SK-N-SH treated with all-trans-retinoic acid at 6 μM for 48 hours (cell line): ENCODE measurements around the gene IGSF6.

Experiments used
- ATAC-seq: fragments of 200-7000 bp; cut with Tn5 transposase; 3 replicates; pipeline ENCODE4 v1.9.1; 2020; ENCODE audit warnings: mild to moderate bottlenecking, moderate library complexity
- ARNTL ChIP-seq: fragments of 450-650 bp; formaldehyde crosslinking; IDR thresholded peaks from 2 replicates; pipeline ENCODE4 v1.5.0; 2020; ENCODE audit warnings: low read depth, mild to moderate bottlenecking, moderate library complexity, borderline replicate concordance
- BACH2 ChIP-seq: fragments of 250-450 bp; sonication (Bioruptor Pico); IDR thresholded peaks from 2 replicates; pipeline ENCODE4 v1.9.0; 2021; ENCODE audit warnings: mild to moderate bottlenecking, borderline replicate concordance
- CSDC2 ChIP-seq: fragments of 250-450 bp; sonication (Bioruptor Pico); IDR thresholded peaks from 2 replicates; pipeline ENCODE4 v1.5.0; 2020; ENCODE audit warnings: mild to moderate bottlenecking, moderate library complexity
- GLIS3 ChIP-seq: fragments of 250-450 bp; sonication (Bioruptor Pico); IDR thresholded peaks from 2 replicates; pipeline ENCODE4 v1.5.0; 2020; ENCODE audit warnings: mild to moderate bottlenecking, moderate library complexity
- ISL1 ChIP-seq: fragments of 250-450 bp; sonication (Bioruptor Pico); IDR thresholded peaks from 2 replicates; pipeline ENCODE4 v2.1.2; 2022; ENCODE audit warnings: mild to moderate bottlenecking, moderate library complexity
- OSR1 ChIP-seq: fragments of 250-450 bp; sonication (Bioruptor Pico); IDR thresholded peaks from 2 replicates; pipeline ENCODE4 v1.8.0; 2022; ENCODE audit warnings: moderate library complexity, mild to moderate bottlenecking, inconsistent platforms
- PPARA ChIP-seq: fragments of 250-450 bp; sonication (Bioruptor Pico); IDR thresholded peaks from 2 replicates; pipeline ENCODE4 v1.5.0; 2020; ENCODE audit warnings: mild to moderate bottlenecking, borderline replicate concordance
- RARB ChIP-seq: fragments of 250-450 bp; sonication (Bioruptor Pico); IDR thresholded peaks from 2 replicates; pipeline ENCODE4 v1.8.0; 2021; ENCODE audit warnings: mild to moderate bottlenecking, moderate library complexity
- SNAI2 ChIP-seq: fragments of 250-450 bp; sonication (Bioruptor Pico); IDR thresholded peaks from 2 replicates; pipeline ENCODE4 v1.5.0; 2020; ENCODE audit warnings: mild to moderate bottlenecking, moderate library complexity
- ZFP3 ChIP-seq: fragments of 250-450 bp; sonication (Bioruptor Pico); IDR thresholded peaks from 2 replicates; pipeline ENCODE4 v1.5.0; 2020; ENCODE audit warnings: mild to moderate bottlenecking, moderate library complexity
- ZFP30 ChIP-seq: fragments of 450-650 bp; formaldehyde crosslinking; IDR thresholded peaks from 2 replicates; pipeline ENCODE4 v1.5.0; 2022; ENCODE audit warnings: mild to moderate bottlenecking, moderate library complexity
- ZNF565 ChIP-seq: fragments of 450-650 bp; formaldehyde crosslinking; conservative IDR thresholded peaks from 2 replicates; pipeline ENCODE4 v1.5.0; 2020; ENCODE audit warnings: low read depth, mild to moderate bottlenecking, moderate library complexity
- ZNF70 ChIP-seq: fragments of 450-650 bp; formaldehyde crosslinking; IDR thresholded peaks from 2 replicates; pipeline ENCODE4 v1.5.0; 2020; ENCODE audit warnings: mild to moderate bottlenecking, moderate library complexity
- ZNF8 ChIP-seq: fragments of 450-650 bp; formaldehyde crosslinking; IDR thresholded peaks from 2 replicates; pipeline ENCODE4 v1.5.0; 2020; ENCODE audit warnings: mild to moderate bottlenecking, moderate library complexity
- TF ChIP-seq, protein P1 (sequence below): fragments of 250-450 bp; sonication (Bioruptor Pico); IDR thresholded peaks from 2 replicates; pipeline ENCODE4 v1.8.0; 2020; ENCODE audit warnings: mild to moderate bottlenecking, moderate library complexity, borderline replicate concordance
- TF ChIP-seq, protein P2 (sequence below): fragments of 250-450 bp; sonication (Bioruptor Pico); IDR thresholded peaks from 2 replicates; pipeline ENCODE4 v1.5.1; 2021; ENCODE audit warnings: mild to moderate bottlenecking, moderate library complexity
- TF ChIP-seq, protein P3 (sequence below): fragments of 250-450 bp; sonication (Bioruptor Pico); IDR thresholded peaks from 2 replicates; pipeline ENCODE4 v1.8.0; 2021; ENCODE audit warnings: low read depth, mild to moderate bottlenecking, moderate library complexity, borderline replicate concordance
- TF ChIP-seq, protein P4 (sequence below): fragments of 250-450 bp; sonication (Bioruptor Pico); IDR thresholded peaks from 2 replicates; pipeline ENCODE4 v1.5.0; 2020; ENCODE audit warnings: mild to moderate bottlenecking, moderate library complexity

The IGSF6 gene

DNA sequence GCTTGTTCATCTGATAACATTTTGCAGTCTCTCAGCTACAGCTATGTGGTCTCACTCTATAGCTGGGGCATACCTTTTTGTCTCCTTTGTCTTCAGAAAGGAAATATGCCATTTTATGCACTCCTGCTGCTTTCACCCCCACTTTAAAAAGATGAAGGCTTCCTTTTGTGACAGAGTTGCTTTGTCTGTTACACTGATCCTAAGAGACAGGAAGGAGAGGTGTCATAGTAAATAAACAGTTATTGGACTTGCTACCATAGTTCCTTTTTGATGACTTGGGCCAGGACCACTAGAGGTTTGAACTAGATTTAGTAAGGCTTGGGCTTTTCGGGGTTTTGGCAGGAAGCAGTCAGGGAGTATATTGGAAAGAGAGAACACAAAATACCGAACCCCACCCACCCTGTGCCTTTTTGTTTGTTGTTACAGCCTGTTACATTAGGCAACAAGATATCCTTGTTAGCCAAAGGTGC, 54.8 kb downstream of the IGSF6 start:
- ATAC-seq = no peak
- TF ChIP-seq CSDC2 = no peak
- no peak for TF ChIP-seq ARNTL (CRISPR knock-in tag)
- TF ChIP-seq, protein P1, sequence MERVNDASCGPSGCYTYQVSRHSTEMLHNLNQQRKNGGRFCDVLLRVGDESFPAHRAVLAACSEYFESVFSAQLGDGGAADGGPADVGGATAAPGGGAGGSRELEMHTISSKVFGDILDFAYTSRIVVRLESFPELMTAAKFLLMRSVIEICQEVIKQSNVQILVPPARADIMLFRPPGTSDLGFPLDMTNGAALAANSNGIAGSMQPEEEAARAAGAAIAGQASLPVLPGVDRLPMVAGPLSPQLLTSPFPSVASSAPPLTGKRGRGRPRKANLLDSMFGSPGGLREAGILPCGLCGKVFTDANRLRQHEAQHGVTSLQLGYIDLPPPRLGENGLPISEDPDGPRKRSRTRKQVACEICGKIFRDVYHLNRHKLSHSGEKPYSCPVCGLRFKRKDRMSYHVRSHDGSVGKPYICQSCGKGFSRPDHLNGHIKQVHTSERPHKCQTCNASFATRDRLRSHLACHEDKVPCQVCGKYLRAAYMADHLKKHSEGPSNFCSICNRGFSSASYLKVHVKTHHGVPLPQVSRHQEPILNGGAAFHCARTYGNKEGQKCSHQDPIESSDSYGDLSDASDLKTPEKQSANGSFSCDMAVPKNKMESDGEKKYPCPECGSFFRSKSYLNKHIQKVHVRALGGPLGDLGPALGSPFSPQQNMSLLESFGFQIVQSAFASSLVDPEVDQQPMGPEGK = no peak
- no peak for TF ChIP-seq GLIS3 (CRISPR knock-in tag)
- TF ChIP-seq, protein P2, sequence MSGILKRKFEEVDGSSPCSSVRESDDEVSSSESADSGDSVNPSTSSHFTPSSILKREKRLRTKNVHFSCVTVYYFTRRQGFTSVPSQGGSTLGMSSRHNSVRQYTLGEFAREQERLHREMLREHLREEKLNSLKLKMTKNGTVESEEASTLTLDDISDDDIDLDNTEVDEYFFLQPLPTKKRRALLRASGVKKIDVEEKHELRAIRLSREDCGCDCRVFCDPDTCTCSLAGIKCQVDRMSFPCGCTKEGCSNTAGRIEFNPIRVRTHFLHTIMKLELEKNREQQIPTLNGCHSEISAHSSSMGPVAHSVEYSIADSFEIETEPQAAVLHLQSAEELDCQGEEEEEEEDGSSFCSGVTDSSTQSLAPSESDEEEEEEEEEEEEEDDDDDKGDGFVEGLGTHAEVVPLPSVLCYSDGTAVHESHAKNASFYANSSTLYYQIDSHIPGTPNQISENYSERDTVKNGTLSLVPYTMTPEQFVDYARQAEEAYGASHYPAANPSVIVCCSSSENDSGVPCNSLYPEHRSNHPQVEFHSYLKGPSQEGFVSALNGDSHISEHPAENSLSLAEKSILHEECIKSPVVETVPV (CRISPR knock-in tag) = no peak
- TF ChIP-seq, protein P3, sequence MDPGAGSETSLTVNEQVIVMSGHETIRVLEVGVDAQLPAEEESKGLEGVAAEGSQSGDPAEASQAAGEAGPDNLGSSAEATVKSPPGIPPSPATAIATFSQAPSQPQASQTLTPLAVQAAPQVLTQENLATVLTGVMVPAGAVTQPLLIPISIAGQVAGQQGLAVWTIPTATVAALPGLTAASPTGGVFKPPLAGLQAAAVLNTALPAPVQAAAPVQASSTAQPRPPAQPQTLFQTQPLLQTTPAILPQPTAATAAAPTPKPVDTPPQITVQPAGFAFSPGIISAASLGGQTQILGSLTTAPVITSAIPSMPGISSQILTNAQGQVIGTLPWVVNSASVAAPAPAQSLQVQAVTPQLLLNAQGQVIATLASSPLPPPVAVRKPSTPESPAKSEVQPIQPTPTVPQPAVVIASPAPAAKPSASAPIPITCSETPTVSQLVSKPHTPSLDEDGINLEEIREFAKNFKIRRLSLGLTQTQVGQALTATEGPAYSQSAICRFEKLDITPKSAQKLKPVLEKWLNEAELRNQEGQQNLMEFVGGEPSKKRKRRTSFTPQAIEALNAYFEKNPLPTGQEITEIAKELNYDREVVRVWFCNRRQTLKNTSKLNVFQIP (CRISPR knock-in tag) = no peak
- TF ChIP-seq, protein P4, sequence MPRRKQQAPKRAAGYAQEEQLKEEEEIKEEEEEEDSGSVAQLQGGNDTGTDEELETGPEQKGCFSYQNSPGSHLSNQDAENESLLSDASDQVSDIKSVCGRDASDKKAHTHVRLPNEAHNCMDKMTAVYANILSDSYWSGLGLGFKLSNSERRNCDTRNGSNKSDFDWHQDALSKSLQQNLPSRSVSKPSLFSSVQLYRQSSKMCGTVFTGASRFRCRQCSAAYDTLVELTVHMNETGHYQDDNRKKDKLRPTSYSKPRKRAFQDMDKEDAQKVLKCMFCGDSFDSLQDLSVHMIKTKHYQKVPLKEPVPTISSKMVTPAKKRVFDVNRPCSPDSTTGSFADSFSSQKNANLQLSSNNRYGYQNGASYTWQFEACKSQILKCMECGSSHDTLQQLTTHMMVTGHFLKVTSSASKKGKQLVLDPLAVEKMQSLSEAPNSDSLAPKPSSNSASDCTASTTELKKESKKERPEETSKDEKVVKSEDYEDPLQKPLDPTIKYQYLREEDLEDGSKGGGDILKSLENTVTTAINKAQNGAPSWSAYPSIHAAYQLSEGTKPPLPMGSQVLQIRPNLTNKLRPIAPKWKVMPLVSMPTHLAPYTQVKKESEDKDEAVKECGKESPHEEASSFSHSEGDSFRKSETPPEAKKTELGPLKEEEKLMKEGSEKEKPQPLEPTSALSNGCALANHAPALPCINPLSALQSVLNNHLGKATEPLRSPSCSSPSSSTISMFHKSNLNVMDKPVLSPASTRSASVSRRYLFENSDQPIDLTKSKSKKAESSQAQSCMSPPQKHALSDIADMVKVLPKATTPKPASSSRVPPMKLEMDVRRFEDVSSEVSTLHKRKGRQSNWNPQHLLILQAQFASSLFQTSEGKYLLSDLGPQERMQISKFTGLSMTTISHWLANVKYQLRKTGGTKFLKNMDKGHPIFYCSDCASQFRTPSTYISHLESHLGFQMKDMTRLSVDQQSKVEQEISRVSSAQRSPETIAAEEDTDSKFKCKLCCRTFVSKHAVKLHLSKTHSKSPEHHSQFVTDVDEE (CRISPR knock-in tag) = no peak
- no peak for TF ChIP-seq ZNF70

DNA sequence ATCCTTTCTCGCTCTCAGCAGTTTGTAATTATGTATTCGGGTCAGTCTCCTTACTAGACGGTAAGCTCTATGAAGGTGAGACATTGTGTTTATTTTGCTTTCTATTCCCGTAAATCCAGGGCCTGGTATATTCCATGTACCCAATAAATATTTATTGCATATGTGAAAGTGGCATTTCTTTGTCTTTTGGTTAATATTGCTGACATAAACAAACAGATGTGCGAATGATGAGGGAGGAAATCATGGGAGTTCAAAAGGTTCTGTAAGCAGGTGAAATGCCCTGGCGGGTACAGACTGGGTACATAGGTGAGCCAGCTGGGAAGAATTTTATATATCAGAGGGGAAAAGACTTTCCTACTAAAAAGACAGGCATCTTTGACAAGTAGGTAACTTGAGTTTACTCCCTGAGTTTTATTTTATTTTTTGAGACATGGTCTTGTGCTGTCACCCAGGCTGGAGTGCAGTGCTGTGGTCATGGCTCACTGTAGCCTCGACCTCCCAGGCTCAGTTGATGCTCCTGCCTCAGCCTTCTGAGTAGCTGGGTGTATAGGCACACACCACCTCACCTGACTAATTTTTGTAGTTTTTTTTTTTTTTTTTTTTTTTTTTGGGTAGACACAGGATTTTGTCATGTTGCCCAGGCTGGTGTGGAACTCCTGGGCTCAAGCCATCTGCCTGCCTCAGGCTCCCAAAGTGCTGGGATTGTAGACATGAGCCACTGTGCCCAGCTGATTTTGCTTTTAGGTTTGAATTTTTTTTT, 58.7 kb downstream of the IGSF6 start:
- ATAC-seq = no peak
- TF ChIP-seq PPARA (CRISPR knock-in tag) = no peak
- no peak for TF ChIP-seq SNAI2 (CRISPR knock-in tag)
- TF ChIP-seq ZNF70 = no peak
- TF ChIP-seq OSR1 = no peak
- TF ChIP-seq GLIS3 (CRISPR knock-in tag) = no peak
- TF ChIP-seq ISL1 = no peak
- TF ChIP-seq, protein P4 (CRISPR knock-in tag) = no peak
- no peak for TF ChIP-seq BACH2
- no peak for TF ChIP-seq RARB (CRISPR knock-in tag)
- TF ChIP-seq ZFP3 (CRISPR knock-in tag) = no peak

DNA sequence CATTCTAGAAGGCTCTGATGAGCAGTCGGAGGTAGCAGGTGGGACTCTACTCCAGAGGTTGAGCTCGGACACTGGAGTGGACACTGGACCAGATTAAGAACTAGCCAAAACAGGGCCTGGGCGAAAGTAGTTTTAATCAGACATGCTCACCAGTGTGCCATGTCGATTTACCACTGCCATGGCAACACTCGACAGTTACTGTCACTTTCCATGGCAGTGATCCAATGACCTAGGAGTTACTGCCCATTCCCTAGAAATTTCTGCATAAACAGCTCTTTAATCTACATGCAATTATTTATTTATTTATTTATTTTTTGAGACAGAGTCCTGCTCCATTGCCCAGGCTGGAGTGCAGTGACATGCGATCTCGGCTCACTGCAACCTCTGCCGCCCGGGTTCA, 60.2 kb downstream of the IGSF6 start:
- TF ChIP-seq, protein P2 (CRISPR knock-in tag) = no peak
- TF ChIP-seq ZFP30 (CRISPR knock-in tag) = no peak
- no peak for TF ChIP-seq ZNF565 (CRISPR knock-in tag)
- TF ChIP-seq ZNF8 (CRISPR knock-in tag) = no peak
- TF ChIP-seq CSDC2 = no peak
- TF ChIP-seq GLIS3 (CRISPR knock-in tag) = no peak
- no peak for ATAC-seq
